Right atrium auricular region (tissue), 2 donors: ENCODE data around the gene HOXD1. TPM values are rescaled to one million over a fixed set of nuclear protein-coding genes. Genes with fewer than 3 reads are reported as not detected.

Source experiments
- DNase-seq: peaks from one replicate; pipeline ENCODE4 v3.0.0-alpha.2; 2019; ENCODE audit warnings: low spot score
- H3K27ac ChIP-seq, 2 donors: fragments of 200-600 bp; sonication (generic); 1 replicate in 1 of 2; 2 replicates in 1 of 2; pipeline ENCODE4 v1.5.1; 2016 to 2019
- H3K27me3 ChIP-seq, 2 donors: fragments of 200-600 bp; sonication (generic); one replicate each; pipeline versions ENCODE4 v1.5.1 to v1.6.0; 2017 to 2019
- H3K36me3 ChIP-seq: fragments of 200-600 bp; sonication (generic); one replicate; pipeline ENCODE4 v1.5.1; 2016
- H3K4me1 ChIP-seq, 2 donors: fragments of 200-600 bp; sonication (generic); one replicate each; pipeline versions ENCODE4 v1.5.1 to v1.6.0; 2017 to 2019
- H3K4me3 ChIP-seq, 2 donors: fragments of 200-600 bp; sonication (generic); 1 replicate in 1 of 2; 2 replicates in 1 of 2; pipeline ENCODE4 v1.5.1; 2017 to 2019; ENCODE audit warnings: mild to moderate bottlenecking in 1 of 2, moderate library complexity in 1 of 2
- H3K9me3 ChIP-seq, 2 donors: fragments of 200-600 bp; sonication (generic); one replicate each; pipeline ENCODE4 v1.5.1; 2019
- total RNA-seq, 2 donors: library from RNA; depleted of rRNA; stranded (reverse); fragments of >200 nt; gene quantifications; one replicate each; pipeline ENCODE4 v1.1.0, GENCODE V29; 2016
- TF ChIP-seq, protein P1 (sequence below), 2 donors: fragments of 200-600 bp; sonication (generic); IDR thresholded peaks; one replicate each; pipeline ENCODE4 v1.5.1; 2019; ENCODE audit warnings: antibody characterized with exemption in 2 of 2

Gene HOXD1
- total RNA-seq, 2 donors from 2014 or later, result not detected

DNA sequence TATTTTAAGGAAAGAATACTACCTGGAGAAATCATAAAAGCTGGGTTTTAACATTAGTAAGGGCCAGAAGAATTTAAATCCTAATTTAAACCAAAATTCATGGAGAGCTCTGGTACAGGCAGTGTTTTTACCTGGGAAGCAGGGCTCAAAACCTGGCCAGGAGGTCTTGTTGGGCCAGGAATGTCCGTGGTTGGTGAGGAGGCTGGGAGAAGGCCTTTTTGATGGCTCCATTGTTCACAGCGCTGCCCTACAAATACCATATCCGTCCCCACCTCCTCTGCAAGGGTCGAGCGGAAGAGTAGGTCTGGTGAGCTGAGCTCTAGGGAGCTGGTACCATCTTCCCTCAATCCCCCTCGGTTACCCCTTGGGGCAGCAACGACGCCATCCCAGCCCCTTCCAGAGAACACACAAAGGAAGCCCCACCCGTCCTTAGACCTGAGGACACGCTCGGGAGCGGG is 10.9 kb upstream of the HOXD1 start:
- no peaks in the 10 kb centered on the region for H3K9me3 ChIP-seq
- no peak for DNase-seq
- H3K27me3 ChIP-seq, result peaks cover 33 to 35% of the 10 kb centered on the region in 2 donors
- H3K27ac ChIP-seq, result no peak overlapping the region
- H3K36me3 ChIP-seq, result no peaks in the 10 kb centered on the region
- H3K4me1 ChIP-seq, result peaks cover 0 to 15% of the 10 kb centered on the region in 2 donors
- H3K4me3 ChIP-seq, result peak overlapping the region in 1 of 2 donors; percentile 31
- TF ChIP-seq, protein P1, sequence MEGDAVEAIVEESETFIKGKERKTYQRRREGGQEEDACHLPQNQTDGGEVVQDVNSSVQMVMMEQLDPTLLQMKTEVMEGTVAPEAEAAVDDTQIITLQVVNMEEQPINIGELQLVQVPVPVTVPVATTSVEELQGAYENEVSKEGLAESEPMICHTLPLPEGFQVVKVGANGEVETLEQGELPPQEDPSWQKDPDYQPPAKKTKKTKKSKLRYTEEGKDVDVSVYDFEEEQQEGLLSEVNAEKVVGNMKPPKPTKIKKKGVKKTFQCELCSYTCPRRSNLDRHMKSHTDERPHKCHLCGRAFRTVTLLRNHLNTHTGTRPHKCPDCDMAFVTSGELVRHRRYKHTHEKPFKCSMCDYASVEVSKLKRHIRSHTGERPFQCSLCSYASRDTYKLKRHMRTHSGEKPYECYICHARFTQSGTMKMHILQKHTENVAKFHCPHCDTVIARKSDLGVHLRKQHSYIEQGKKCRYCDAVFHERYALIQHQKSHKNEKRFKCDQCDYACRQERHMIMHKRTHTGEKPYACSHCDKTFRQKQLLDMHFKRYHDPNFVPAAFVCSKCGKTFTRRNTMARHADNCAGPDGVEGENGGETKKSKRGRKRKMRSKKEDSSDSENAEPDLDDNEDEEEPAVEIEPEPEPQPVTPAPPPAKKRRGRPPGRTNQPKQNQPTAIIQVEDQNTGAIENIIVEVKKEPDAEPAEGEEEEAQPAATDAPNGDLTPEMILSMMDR (IDR thresholded peaks at IDR 0.05), result no peak

DNA sequence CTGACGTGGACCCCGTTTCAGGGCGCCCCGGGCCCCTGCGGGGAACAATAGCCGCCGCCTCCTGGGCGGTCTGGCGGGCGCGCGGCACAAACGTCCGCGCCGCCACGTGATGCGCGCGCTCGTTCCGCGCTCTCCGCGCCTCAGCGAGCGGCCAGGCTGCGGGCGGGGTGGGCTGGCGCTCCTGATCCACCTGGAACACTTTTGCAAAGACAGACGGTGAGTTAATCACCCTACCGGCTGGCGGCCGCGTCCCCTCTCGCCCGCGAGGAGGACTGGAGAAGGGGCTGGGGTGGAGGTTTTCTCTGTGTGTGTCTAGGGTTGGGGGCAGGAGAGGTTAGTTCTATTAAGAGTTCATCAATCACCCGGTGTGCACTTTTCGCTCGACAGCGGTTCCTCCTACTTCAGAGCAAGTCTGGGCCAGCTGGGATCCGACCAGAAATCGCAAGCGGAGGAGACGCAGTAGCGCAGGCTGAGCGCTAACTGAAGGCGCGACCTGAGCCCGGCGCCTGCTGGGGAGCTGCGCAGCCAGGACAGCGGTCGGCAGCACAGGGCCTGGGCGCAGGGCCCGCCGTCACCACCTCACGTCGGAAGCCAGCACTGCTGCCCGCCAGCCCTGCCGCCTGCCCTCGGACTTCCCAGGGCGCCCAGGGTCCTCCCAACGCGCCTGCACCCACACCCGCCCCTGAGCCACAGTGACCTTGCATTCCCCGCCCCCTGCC is 10.3 kb upstream of the HOXD1 start:
- H3K4me1 ChIP-seq, result peaks cover 0 to 15% of the 10 kb centered on the region in 2 donors
- H3K9me3 ChIP-seq, result no peaks in the 10 kb centered on the region
- DNase-seq, result no peak
- peaks cover 29 to 33% of the 10 kb centered on the region in 2 donors for H3K27me3 ChIP-seq
- H3K4me3 ChIP-seq, result peak overlapping the region in 1 of 2 donors; percentile 31
- TF ChIP-seq, protein P1 (IDR thresholded peaks at IDR 0.05), result no peak
- H3K36me3 ChIP-seq, result no peaks in the 10 kb centered on the region
- H3K27ac ChIP-seq, result no peak overlapping the region

DNA sequence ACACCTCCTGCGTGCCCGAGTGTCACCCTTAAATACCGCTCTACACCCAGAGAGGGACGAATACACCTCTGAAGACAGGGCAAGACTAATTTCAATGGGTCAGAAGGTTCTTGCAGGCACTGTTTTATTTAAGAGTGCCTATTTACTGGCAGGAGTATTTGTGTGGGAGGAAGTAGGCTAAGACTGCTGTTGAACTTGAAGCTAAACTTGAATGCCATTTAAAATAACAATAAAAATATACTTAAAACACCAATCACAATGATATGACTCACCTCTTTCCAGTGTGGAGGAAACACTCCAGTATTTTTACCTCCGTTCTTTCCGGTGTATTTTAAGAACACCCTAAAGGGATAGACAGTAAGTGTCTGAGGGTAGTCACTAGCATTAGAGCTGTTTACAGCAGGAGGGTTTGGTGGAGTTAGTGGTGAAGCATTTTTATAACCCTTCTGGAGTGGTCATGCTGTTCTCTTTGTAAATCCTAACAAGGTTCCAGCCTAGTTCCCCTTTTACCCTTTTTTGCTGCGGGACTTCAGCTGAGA is 9.6 kb upstream of the HOXD1 start:
- Histone ChIP-seq H3K27me3 (peaks cover 25 to 33% of the 10 kb centered on the region in 2 donors), H3K4me3 (peak overlapping the region in 1 of 2 donors; percentile 31), H3K9me3 (no peaks in the 10 kb centered on the region), H3K36me3 (no peaks in the 10 kb centered on the region), H3K4me1 (peaks cover 0 to 15% of the 10 kb centered on the region in 2 donors), H3K27ac (no peak overlapping the region)
- TF ChIP-seq, protein P1 (IDR thresholded peaks at IDR 0.05), result no peak
- no peak for DNase-seq

DNA sequence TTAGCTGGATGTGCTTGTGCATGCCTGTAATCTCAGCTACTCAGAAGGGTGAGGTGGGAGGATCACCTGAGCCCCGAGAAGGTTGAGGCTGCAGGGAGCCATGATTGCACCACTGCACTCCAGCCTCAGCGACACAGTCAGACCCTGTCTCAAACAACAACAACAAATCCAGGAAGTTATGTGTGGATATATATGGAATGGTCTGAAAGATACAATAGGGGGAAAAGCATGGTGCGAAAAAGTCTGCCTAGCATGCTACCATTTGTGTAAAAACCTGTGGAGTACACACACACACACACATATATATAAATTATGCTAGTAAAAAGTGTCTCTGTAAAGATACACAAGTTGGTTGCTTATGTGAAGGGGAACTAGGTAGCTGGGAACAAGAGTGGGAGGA is 6.9 kb upstream of the HOXD1 start:
- Histone ChIP-seq H3K27ac (no peak overlapping the region), H3K4me3 (no peak overlapping the region), H3K9me3 (no peaks in the 10 kb centered on the region), H3K27me3 (peaks cover 12% of the 10 kb centered on the region in 2 donors), H3K4me1 (peaks cover 0 to 7% of the 10 kb centered on the region in 2 donors), H3K36me3 (no peaks in the 10 kb centered on the region)
- TF ChIP-seq, protein P1 (IDR thresholded peaks at IDR 0.05), result no peak
- DNase-seq, result no peak

DNA sequence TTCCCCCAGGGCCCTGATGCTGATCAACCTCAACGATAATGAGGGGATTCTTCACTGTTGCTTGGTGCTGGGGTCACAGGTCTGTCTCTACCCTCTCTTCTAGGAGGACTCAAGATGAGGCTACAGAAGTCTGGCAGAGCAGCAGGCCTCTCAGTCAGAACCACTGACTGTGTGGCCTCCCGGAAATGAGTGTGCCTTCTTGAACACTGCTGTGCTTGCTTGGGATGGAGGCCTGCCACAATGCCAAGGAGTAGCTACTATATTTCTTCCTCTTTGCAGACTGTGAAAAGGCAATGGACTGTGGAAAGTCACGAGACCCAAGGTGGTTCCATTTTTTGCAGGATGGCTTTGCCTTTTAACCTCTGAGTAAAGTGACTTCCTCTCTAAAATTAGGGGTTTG is 5.8 kb upstream of the HOXD1 start:
- H3K9me3 ChIP-seq, result no peaks in the 10 kb centered on the region
- H3K36me3 ChIP-seq, result no peaks in the 10 kb centered on the region
- no peak overlapping the region for H3K27ac ChIP-seq
- no peak overlapping the region for H3K4me3 ChIP-seq
- DNase-seq, result no peak
- TF ChIP-seq, protein P1 (IDR thresholded peaks at IDR 0.05), result no peak
- H3K4me1 ChIP-seq, result peaks cover 0 to 7% of the 10 kb centered on the region in 2 donors
- H3K27me3 ChIP-seq, result peaks cover 14 to 21% of the 10 kb centered on the region in 2 donors
